Measurements from ENCODE around the gene ARF3.

DNA sequence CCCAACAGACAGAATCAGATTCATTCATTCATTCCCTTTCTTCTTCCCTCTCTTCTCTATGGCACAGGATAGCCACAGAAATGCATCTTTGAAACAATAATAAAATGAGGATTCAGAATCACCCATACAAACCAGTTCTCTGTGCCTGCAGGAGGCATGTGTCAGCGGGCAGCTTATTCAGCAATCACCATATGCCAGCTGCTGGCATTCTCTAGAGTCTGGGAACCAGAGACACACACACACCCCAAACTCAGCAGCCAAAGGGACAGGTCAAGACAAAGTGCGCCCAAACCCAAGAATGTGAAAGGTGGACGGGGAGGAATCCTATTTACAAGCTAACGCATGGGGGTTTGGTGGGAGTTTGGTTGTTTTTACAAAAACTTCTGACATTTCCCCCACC lies 14.1 kb downstream of the ARF3 start:
- TF ChIP-seq CTCF (IDR thresholded peaks at IDR 0.05) (no peak), POLR2A (IDR thresholded peaks at IDR 0.05) (no peak)

All from uterus (tissue), 2 donors.